Lower leg skin (tissue), 3 donors: ENCODE data around the gene DTNA.

Experiments used
- CTCF ChIP-seq, 3 donors: fragments of 450-650 bp; IDR thresholded peaks; one replicate each; pipeline ENCODE4 v1.5.1; 2016; ENCODE audit warnings: antibody characterized with exemption in 3 of 3, mild to moderate bottlenecking in 3 of 3, moderate library complexity in 2 of 3
- POLR2A ChIP-seq, 2 donors: fragments of 450-650 bp; IDR thresholded peaks; one replicate each; pipeline ENCODE4 v1.6.1; 2016 to 2017; ENCODE audit warnings: antibody characterized with exemption in 2 of 2, mild to moderate bottlenecking in 1 of 2, moderate library complexity in 1 of 2

DNA sequence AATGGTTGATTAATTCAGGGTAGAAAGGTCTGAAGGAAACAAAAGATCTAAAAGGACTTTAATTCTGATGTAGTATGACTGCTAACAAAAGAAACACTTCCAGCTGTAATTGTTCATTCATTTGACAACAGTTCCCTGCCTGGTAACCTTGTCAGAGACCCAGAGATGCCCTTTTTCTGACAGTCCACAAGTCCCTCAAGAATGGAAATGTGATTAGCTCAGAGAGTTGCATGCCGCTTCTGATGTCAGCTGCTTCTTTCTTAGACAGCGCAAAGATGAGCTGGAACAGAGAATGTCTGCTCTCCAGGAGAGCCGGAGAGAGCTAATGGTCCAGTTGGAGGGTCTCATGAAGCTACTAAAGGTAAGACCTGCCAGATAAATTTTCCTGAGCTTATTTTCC is 153.6 kb downstream of the DTNA start:
- TF ChIP-seq POLR2A (IDR thresholded peaks at IDR 0.05) (no peak), CTCF (IDR thresholded peaks at IDR 0.05) (no peak)
